Lower lobe of right lung (tissue), 2 donors: Measurements from ENCODE around the gene ALDOB. TPM values are rescaled to one million over a fixed set of nuclear protein-coding genes. Genes with fewer than 3 reads are reported as not detected.

ENCODE experiments used
- ATAC-seq, 2 donors: fragments of 200-7000 bp; cut with Tn5 transposase; one replicate each; pipeline ENCODE4 v1.9.1; 2020 to 2022; ENCODE audit warnings: mild to moderate bottlenecking in 2 of 2, moderate library complexity in 2 of 2
- DNase-seq: peaks from one replicate; pipeline ENCODE4 v3.0.0-alpha.2; 2020
- H3K27ac ChIP-seq: fragments of 200-600 bp; one replicate; pipeline ENCODE4 v1.8.0; 2022
- H3K27me3 ChIP-seq: fragments of 200-600 bp; one replicate; pipeline ENCODE4 v1.8.0; 2022; ENCODE audit warnings: low read depth
- H3K36me3 ChIP-seq: fragments of 200-600 bp; one replicate; pipeline ENCODE4 v1.8.0; 2022; ENCODE audit warnings: mild to moderate bottlenecking
- H3K4me1 ChIP-seq: fragments of 200-600 bp; one replicate; pipeline ENCODE4 v1.8.0; 2022
- H3K4me3 ChIP-seq: fragments of 200-600 bp; one replicate; pipeline ENCODE4 v1.8.0; 2022; ENCODE audit warnings: mild to moderate bottlenecking
- H3K9me3 ChIP-seq: fragments of 200-600 bp; one replicate; pipeline ENCODE4 v1.8.0; 2022
- intact Hi-C: fragments of 100-400 bp; cut with DNase I; formaldehyde crosslinking; loops from one replicate; pipeline ENCODE4 v1.11.0; 2022
- total RNA-seq: library from RNA; stranded (reverse); fragmentation: NEBNext Ultra II Directional; extraction: Animal tissue kit (Norgen Biotek cat#: 25700); gene quantifications from one replicate; pipeline ENCODE4 v1.2.1, GENCODE V29; 2021
- TF ChIP-seq, protein P1 (sequence below): fragments of 200-600 bp; IDR thresholded peaks from one replicate; pipeline ENCODE4 v1.8.0; 2022; ENCODE audit warnings: antibody characterized with exemption, mild to moderate bottlenecking
- donor health status: DM: no; HTN: yes; CAD: no; lungs with severe emphysema.

The ALDOB gene
- total RNA-seq, 1 donor from 2014 or later = 0.38 TPM

DNA sequence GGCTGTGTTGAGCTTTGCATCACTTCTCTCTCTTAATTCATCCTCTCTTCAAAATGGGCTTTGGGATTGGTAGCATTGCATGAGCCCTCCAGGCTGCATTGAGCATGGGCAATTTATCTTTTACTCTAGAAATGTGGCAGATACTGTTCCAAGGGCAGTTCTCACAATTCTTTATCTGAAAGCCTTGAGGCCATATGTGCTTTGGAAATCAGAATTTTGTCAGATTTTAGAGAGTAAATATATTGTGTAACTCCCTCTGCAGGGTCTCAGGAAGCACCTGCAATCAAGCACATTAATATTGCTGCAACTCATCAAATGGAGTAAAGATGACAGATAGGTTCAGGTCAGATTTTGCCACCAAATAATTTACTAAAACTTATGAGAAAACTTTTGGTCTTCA is 17.6 kb downstream of the ALDOB start:
- Histone ChIP-seq H3K4me3 (no peak overlapping the region), H3K9me3 (peaks cover 52% of the 10 kb centered on the region), H3K36me3 (no peaks in the 10 kb centered on the region), H3K27me3 (no peaks in the 10 kb centered on the region), H3K27ac (no peak overlapping the region), H3K4me1 (no peaks in the 10 kb centered on the region)
- DNase-seq (no peak), ATAC-seq (no peak)
- TF ChIP-seq, protein P1, sequence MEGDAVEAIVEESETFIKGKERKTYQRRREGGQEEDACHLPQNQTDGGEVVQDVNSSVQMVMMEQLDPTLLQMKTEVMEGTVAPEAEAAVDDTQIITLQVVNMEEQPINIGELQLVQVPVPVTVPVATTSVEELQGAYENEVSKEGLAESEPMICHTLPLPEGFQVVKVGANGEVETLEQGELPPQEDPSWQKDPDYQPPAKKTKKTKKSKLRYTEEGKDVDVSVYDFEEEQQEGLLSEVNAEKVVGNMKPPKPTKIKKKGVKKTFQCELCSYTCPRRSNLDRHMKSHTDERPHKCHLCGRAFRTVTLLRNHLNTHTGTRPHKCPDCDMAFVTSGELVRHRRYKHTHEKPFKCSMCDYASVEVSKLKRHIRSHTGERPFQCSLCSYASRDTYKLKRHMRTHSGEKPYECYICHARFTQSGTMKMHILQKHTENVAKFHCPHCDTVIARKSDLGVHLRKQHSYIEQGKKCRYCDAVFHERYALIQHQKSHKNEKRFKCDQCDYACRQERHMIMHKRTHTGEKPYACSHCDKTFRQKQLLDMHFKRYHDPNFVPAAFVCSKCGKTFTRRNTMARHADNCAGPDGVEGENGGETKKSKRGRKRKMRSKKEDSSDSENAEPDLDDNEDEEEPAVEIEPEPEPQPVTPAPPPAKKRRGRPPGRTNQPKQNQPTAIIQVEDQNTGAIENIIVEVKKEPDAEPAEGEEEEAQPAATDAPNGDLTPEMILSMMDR = no peak
- intact Hi-C loops = no loop called here

DNA sequence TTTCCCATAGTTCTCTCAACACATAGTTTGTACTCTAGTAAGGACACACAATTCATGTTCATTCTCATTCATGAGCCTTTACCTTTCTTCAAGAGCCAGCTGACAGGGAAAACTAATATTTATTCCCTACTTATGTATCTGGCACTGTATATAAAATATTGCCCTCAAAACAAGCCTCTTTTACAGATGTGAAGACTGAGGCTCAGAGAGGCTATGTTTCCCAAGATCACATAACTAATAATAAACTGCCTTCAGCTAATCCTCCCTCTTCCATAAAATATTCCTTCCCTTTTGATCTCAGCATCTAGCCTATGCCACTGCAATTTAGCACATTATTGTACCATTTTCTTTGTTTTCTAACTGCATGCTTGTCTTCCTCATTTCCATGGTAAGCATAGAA is 18.2 kb downstream of the ALDOB start:
- TF ChIP-seq, protein P1 = no peak

DNA sequence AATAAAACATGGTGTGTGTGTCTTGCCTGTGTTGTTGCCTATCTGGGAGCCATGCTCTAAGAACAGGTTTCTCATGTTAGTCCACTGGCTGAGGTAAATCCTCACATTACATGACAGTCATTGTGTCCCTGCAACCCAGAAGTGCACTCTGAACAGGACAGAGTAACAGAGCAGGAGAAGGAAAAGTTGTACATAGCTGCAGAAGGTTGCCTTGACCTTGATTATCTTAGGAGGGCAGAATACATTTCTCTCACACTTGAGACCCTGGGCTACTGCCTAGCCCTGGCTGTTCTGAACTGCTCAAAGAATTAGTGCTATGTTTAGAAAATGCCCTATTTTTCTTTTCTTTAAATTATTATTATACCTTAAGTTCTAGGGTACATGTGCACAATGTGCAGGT is 20.0 kb downstream of the ALDOB start:
- TF ChIP-seq, protein P1 = no peak
- Histone ChIP-seq H3K4me1 (no peaks in the 10 kb centered on the region), H3K4me3 (no peak overlapping the region), H3K27ac (no peak overlapping the region), H3K9me3 (peaks cover 76% of the 10 kb centered on the region), H3K36me3 (no peaks in the 10 kb centered on the region), H3K27me3 (no peaks in the 10 kb centered on the region)
- ATAC-seq = no peak
- no peak for DNase-seq
- intact Hi-C loops = no loop called here

More for the DNA sequence above, 18.2 kb downstream of the ALDOB start:
- Histone ChIP-seq H3K27ac (no peak overlapping the region), H3K4me3 (no peak overlapping the region), H3K4me1 (no peaks in the 10 kb centered on the region), H3K9me3 (peaks cover 58% of the 10 kb centered on the region), H3K36me3 (no peaks in the 10 kb centered on the region), H3K27me3 (no peaks in the 10 kb centered on the region)
- no peak for ATAC-seq
- DNase-seq = no peak
- intact Hi-C loops = no loop called here

DNA sequence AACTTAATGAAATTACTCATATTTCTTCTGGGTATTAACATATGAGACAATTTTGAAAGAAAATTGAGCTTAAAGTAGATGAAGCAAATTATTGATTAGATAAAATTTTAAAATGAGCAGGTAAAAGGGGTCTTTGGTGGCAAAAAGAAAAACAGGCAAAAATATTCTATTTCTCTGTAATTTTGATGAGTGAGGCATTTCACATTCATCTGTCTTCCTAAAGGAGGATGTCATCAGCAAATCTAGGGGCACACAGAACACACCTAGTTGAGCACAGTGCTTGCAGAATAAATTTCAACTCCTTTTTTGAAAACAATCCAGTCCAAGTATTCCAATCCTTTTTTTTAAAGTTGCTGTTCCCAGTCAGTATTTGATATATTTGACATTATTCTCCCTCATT is 20.7 kb downstream of the ALDOB start:
- DNase-seq = no peak
- ATAC-seq = no peak
- H3K27ac ChIP-seq = no peak overlapping the region
- TF ChIP-seq, protein P1 = no peak
- no peak overlapping the region for H3K4me3 ChIP-seq
- H3K4me1 ChIP-seq = no peaks in the 10 kb centered on the region
- no peaks in the 10 kb centered on the region for H3K36me3 ChIP-seq
- H3K27me3 ChIP-seq = no peaks in the 10 kb centered on the region
- H3K9me3 ChIP-seq = peaks cover 84% of the 10 kb centered on the region
- intact Hi-C loops = no loop called here

DNA sequence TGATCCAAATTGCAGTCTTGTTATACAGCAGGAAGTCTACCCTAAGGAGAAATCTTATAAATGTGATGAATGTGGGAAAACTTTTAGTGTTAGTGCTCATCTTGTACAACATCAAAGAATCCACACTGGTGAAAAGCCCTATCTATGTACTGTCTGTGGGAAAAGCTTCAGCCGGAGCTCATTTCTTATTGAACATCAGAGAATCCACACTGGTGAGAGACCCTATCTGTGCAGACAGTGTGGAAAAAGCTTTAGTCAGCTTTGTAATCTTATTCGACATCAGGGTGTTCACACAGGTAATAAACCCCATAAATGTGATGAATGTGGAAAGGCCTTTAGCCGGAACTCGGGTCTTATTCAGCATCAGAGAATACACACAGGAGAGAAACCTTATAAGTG is 26.5 kb downstream of the ALDOB start:
- H3K27ac ChIP-seq = no peak overlapping the region
- no peaks in the 10 kb centered on the region for H3K4me1 ChIP-seq
- no peak for DNase-seq
- intact Hi-C loops = no loop called here
- H3K36me3 ChIP-seq = peaks cover 42% of the 10 kb centered on the region
- no peak overlapping the region for H3K4me3 ChIP-seq
- no peaks in the 10 kb centered on the region for H3K27me3 ChIP-seq
- TF ChIP-seq, protein P1 = no peak
- ATAC-seq = no peak
- peaks cover 98% of the 10 kb centered on the region for H3K9me3 ChIP-seq
